ENCODE data around the gene VAMP8. TPM values are rescaled to one million over a fixed set of nuclear protein-coding genes. Genes with fewer than 3 reads are reported as not detected.

VAMP8 gene
- total RNA-seq, 1 experiment from 2014 or later: 52.0 TPM

- H3K27me3 Mint-ChIP-seq (ENCODE audit: low read depth): no peaks in the 10 kb centered on the region
- no peak overlapping the region; the same call in 1 of the 2 replicates for H3K27ac Mint-ChIP-seq
- TF ChIP-seq ZNF425 (CRISPR knock-in tag; conservative IDR thresholded peaks at IDR 0.05): 0 out of 2 replicates have a peak, but pooled peaks have one; percentile 68
- no peak for TF ChIP-seq ZNF121 (CRISPR knock-in tag; IDR thresholded peaks at IDR 0.05)
- TF ChIP-seq PRRX2 (CRISPR knock-in tag; IDR thresholded peaks at IDR 0.05): peak; percentile 49; the same call in 1 of the 2 replicates
- no peak for TF ChIP-seq CTCF (IDR thresholded peaks at IDR 0.05)
- TF ChIP-seq PREB (CRISPR knock-in tag; IDR thresholded peaks at IDR 0.05; ENCODE audit: borderline replicate concordance): no peak
- TF ChIP-seq CREB1 (CRISPR knock-in tag; IDR thresholded peaks at IDR 0.05): no peak
- no peak for TF ChIP-seq ATF3 (CRISPR knock-in tag; conservative IDR thresholded peaks at IDR 0.05)
- no peaks in the 10 kb centered on the region for H3K9me3 Mint-ChIP-seq
- peaks cover 21% of the 10 kb centered on the region for H3K4me1 Mint-ChIP-seq
- POLR2A ChIA-PET: interaction anchor here (1.4 to 2.2 kb wide), 2 partner anchors 9 to 13 kb away, joined by 5 to 14 read pairs; partner anchors contain the start of genes GGCX and MAT2A
- no peak overlapping the region for H3K4me3 Mint-ChIP-seq
- CTCF ChIA-PET: interaction anchor here (1.0 to 3.8 kb wide), 2 partner anchors 9 to 128 kb away, joined by 4 to 24 read pairs; partner anchors contain the start of genes MAT2A and SH2D6
- DNase-seq (ENCODE audit: low spot score) (no peak), ATAC-seq (no peak)
- H3K36me3 Mint-ChIP-seq: peaks cover 56% of the 10 kb centered on the region
Observed at GRCh38 chr2:85547859-85548607, 29.4 kb upstream of the VAMP8 start.

- ATAC-seq (no peak), DNase-seq (ENCODE audit: low spot score) (no peak)
- peaks cover 15% of the 10 kb centered on the region for H3K4me1 Mint-ChIP-seq
- POLR2A ChIA-PET: interaction anchor here (1.4 to 2.2 kb wide), 2 partner anchors 10 to 13 kb away, joined by 5 to 14 read pairs; partner anchors contain the start of genes GGCX and MAT2A
- no peak overlapping the region for H3K4me3 Mint-ChIP-seq
- CTCF ChIA-PET: interaction anchor here (1.0 to 3.8 kb wide), 2 partner anchors 10 to 128 kb away, joined by 4 to 24 read pairs; partner anchors contain the start of genes MAT2A and SH2D6
- peaks cover 51% of the 10 kb centered on the region for H3K36me3 Mint-ChIP-seq
- H3K27ac Mint-ChIP-seq: no peak overlapping the region
- no peaks in the 10 kb centered on the region for H3K9me3 Mint-ChIP-seq
- no peaks in the 10 kb centered on the region for H3K27me3 Mint-ChIP-seq (ENCODE audit: low read depth)
- TF ChIP-seq HMGXB4 (CRISPR knock-in tag; IDR thresholded peaks at IDR 0.05) (no peak), MAX (CRISPR knock-in tag; IDR thresholded peaks at IDR 0.05) (no peak), ATF2 (CRISPR knock-in tag; IDR thresholded peaks at IDR 0.05; ENCODE audit: borderline replicate concordance, low read depth) (no peak), PRRX2 (CRISPR knock-in tag; IDR thresholded peaks at IDR 0.05) (no peak), ATF1 (CRISPR knock-in tag; IDR thresholded peaks at IDR 0.05) (no peak), CTCF (IDR thresholded peaks at IDR 0.05) (no peak), ERG (CRISPR knock-in tag; IDR thresholded peaks at IDR 0.05) (no peak), JAZF1 (CRISPR knock-in tag; IDR thresholded peaks at IDR 0.05) (no peak), CDX4 (CRISPR knock-in tag; IDR thresholded peaks at IDR 0.05; ENCODE audit: borderline replicate concordance) (no peak), MXD4 (CRISPR knock-in tag; IDR thresholded peaks at IDR 0.05; ENCODE audit: borderline replicate concordance) (no peak), ZMAT4 (CRISPR knock-in tag; IDR thresholded peaks at IDR 0.05) (no peak), SP1 (CRISPR knock-in tag; conservative IDR thresholded peaks at IDR 0.05) (no peak), NR2C2 (CRISPR knock-in tag; IDR thresholded peaks at IDR 0.05) (no peak), NR3C1 (CRISPR knock-in tag; conservative IDR thresholded peaks at IDR 0.05; ENCODE audit: low read depth) (no peak)
Observed at GRCh38 chr2:85548608-85548900, 28.8 kb upstream of the VAMP8 start.
